Hematopoietic multipotent progenitor cell treated with erythropoietin and hydrocortisone succinate and interleukin-3 and kit ligand, for 4 days (in vitro differentiated cells): ENCODE measurements around the gene SUCO.
A peak's percentile ranks its signal among the peaks of the same experiment; 100 is the strongest.

ENCODE experiments used
- DNase-seq: peaks from one replicate; pipeline ENCODE4 v3.0.0-alpha.2; 2015

Gene SUCO

GRCh38 chr1:172517545-172517944 is 15.4 kb upstream of the SUCO start:
- no peak for DNase-seq

- no peak for DNase-seq
Measured at GRCh38 chr1:172529304-172529703, 3.6 kb upstream of the SUCO start.

DNA sequence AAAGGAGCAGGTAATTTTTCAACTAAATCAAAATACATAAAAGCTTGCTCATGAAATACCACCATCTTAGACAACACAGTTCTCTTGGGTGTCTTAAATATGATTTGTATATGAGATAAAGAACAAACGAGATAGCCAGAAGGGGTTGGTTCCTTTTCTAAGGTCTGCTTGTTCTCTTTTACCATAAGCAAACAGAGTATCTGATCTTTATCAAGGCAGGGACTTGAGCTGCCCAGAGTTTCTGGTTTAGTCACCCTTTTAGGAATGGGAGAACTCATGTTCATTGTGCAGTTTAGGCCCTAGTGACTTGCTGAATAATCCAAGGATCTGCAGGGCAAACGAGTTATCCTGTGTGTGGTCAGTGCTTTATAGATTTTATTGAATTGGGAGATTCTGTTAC is 3.0 kb upstream of the SUCO start:
- peak; percentile 80 for DNase-seq

DNA sequence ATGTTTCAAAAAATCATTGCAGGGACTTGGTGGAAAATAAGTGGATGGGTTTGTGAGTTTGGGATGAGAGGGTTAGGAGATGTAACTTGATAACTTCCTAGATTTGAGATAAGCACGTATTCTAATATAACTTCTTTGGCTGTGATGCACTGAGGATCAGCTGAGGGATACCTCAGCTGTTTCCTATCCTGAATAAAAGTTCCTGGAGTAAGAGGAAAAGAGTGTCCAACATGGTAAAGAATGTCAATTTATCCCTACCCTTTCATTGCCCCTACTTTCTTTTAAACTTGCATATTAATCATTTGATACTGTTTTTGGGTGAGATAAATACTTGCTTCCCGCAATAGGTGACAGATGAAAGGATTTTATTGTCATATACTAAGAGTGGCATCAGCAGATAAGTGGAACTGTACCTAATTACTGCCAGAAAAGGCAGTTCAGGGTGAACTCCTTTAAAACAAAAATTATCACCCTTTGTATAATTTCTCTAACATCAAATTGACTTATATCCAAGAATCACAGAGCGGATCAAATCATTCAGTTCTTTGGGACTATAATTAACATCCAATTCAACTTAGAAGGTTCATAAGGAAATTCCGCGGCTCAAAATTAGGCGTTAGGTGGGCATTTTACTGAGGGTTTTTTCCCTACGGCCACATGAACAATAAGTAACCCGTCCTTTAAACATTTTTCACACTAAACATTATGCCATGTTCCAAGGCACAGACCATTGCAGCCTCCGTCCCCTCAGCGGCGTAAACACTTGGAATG is 1.4 kb upstream of the SUCO start:
- DNase-seq = peak; percentile 40

DNA sequence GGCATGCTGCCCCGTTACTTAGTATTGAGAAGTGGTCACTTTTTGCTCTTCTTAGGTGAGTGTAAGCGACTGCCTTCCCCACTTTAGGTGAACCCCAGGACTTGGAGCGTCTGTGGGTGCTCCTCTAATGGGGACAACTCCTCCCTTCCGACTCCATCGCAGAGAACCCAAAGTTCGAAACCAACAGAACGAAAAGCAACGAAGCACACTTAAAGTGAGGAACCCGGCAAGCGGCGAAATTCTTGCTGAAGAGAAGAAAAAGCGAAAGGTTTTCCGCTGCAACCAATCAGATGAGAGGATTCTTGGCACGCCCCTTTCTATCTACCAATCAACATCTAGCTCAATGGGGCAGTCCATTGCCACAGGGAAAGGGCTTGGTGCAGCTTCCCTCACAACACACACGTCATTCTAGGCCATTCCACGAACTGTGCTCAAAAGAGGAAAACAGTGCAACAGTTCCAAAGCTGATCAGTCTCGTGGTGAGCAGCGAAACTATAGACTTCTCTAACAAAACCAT is 709 bp upstream of the SUCO start:
- DNase-seq = peak; percentile 99

- peak; percentile 60 for DNase-seq
Measured at GRCh38 chr1:172533513-172534151, 682 bp downstream of the SUCO start.

GRCh38 chr1:172536256-172536655 is 3.3 kb downstream of the SUCO start:
- DNase-seq = no peak

DNA sequence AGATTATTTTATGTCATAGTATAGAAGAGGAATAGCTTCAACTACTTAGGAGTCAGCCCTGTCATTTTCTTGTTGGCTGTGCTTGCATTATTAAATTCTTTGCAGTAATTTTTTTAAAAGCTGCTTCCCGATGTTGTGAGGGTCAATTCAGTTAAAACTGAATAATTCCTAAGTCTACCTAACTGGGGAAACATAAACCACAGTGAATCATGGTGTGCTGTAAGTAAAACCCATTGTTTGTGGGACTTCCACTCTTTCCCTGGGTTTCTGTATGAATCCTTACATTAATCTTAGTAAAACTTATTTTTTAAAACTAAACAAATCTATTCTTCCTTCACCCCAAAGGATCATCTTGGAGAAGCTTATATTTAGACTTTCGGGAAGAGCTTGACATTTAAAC is 4.4 kb downstream of the SUCO start:
- DNase-seq = no peak

GRCh38 chr1:172537827-172538391 is 5.0 kb downstream of the SUCO start:
- no peak for DNase-seq

DNA sequence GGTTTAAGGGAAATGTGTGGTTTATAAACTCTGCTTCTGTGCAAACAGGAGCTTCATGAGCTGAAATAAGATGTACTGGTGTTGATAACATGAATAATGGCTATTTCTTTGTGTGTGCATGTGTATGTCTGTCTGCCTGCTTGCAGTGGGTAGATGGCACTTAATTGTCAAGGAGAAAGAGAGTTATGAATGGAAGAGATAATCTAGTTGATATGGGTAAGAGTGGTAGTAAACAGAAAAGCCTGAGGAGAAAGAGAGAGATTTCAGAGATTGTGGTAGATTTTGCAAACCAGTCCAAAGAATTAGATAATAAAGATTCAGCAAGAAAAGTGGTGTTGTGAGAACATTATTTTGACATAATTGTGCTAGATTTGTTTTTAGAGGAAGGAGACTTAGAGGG is 7.7 kb downstream of the SUCO start:
- peak; percentile 44 for DNase-seq

DNA sequence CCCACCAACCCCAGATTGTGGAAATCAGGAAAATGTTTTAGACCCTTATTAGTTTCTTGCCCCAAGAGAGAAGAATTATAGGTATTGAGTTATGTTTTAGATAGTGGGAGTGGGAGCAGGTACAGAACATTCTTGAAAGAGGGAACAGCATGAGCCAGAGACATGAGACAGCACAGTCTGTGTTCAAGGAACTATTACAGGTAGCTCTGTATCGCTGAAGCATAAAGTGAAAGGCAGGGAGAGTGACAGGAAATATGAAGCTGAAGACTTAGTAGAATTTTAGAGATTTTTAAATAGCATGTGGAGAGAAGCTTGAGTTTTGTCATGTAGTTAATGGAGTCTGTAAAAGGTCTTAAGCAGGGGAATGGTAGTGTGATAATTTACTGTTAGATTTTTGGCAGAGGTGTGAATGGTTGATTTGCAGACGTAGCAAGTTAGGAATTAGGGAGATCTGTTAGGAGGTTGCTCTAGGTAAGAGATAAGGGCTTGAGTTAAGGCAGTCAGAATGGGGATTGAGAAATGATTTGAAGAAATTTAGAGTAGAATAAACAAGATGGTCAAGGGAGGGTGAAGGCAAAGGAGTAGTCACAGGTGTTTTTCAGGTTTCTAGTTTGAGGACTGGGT is 11.6 kb downstream of the SUCO start:
- no peak for DNase-seq

DNA sequence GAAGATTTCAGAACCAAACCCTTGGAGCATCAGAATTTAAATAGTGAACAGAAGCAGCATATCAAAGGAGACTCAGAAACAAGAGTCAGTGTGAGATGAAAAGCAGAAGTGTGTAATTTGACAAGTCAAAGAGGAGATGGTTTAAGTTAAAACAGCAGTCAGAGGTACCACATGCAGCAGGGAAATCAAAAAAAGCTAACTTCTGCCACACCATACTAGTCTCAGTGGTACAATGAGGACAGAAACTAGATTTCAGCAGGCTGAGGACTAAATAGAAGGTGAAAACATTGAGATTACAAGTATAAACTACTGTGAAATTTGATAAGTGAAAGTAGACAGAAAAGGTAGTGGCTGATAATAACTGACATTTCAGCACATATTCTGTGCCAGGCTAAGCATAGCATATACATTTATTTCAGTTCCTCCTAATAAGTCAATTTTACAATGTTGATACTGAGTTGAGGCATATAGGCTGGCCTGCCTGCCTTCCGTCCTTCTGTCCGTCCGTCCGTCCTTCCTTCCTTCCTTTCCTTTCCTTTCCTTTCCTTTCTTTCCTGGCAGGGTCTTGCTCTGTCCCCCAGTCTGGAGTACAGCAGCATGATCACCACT is 12.6 kb downstream of the SUCO start:
- DNase-seq = peak; percentile 51

GRCh38 chr1:172547071-172547470 is 14.1 kb downstream of the SUCO start:
- DNase-seq = no peak

DNA sequence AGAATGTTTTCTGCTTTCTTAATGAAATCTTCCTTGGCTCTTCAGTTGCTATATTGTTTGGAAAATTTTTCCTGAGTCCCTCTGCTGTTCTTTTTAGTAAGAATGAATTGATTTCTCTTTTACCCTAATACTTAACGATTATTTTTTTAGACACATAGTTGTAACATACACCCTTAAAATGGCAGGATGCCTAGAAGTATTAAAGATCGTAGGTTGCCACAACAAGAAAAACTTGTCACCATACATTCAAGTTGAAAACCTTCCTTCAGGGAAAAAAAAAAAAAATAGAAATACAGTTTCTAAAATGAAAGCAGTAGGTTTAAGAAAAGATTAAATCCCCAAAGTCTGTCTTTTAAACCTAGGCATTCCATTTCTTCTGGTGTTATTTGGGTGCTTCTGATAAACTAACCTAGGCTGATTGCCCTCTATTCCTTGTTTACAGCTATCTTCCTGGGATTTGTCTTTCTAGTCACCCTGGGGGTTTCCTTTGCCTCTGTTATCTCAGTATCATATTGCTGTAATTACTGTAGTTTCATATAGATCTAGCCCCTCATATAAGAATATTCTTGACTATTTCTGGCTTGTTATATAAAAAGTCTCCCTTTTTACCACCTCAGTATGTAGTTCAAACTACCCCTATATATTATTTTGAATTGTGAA is 16.8 kb downstream of the SUCO start:
- no peak for DNase-seq

DNA sequence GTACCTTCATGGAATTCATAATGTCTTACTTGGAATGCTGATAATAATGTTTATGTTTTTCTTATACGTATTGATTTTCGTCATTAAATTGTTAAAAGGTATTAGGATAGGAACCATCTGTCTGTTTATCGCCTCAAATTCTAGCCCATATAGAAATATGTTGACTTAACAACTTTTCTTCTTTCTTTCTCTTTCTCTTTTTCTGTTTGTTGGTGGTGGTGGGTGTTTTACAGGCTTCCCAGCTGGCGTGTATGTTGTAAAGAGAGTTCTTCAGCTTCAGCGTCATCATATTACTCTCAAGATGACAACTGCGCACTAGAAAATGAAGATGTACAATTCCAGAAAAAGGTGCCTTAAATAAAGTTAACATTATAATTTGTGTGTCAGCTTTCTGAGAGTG is 18.3 kb downstream of the SUCO start:
- no peak for DNase-seq

- no peak for DNase-seq
Measured at GRCh38 chr1:172554915-172555314, 22.0 kb downstream of the SUCO start.

GRCh38 chr1:172556461-172556860 is 23.5 kb downstream of the SUCO start:
- DNase-seq = no peak

DNA sequence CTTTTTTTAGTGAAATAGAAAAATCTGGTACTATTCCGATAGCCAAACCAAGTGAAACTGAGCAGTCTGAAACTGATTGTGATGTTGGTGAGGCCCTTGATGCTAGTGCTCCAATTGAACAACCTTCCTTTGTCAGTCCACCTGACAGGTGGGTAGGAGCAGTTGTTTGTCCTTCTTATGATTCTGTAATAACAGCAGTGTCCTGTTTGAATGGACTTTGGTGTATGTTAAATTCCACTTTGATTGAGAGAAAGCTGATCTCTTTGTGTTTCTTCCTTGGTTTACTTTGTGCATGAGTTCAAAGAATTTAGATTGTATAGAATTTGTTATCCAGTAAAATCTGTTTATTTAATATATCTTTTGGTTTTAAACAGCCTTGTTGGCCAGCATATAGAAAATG is 24.3 kb downstream of the SUCO start:
- DNase-seq = no peak

GRCh38 chr1:172559572-172560210 is 26.7 kb downstream of the SUCO start:
- DNase-seq = no peak

DNA sequence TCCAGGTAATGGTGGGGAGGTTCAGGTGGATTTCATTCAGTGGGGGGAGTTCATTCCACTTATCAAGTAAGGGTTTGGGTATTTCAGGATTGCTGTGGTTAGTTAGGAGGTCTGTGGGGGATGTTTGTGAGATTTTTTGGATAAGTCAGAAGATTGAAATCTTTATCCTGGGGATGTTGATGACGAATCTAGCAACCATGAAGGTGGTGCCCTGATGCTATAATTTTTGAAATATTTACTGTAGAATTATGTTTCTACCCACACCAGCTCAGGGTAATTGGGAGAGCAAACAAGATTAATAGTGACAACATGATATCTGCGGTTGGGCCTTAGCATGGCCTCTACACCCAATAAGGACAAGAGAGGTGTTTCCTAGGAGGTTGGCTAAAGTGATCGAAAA is 28.3 kb downstream of the SUCO start:
- DNase-seq = no peak

- DNase-seq = no peak
Measured at GRCh38 chr1:172566196-172566997, 33.4 kb downstream of the SUCO start.
